ENCODE data around the gene FAM20B. TPM values are rescaled to one million over a fixed set of nuclear protein-coding genes. Genes with fewer than 3 reads are reported as not detected.

Gene FAM20B
- total and polyA plus RNA-seq, 2 donors (not counting 1 experiment from before 2014, with no cell fraction given) = 5.2 to 32.8 TPM

DNA sequence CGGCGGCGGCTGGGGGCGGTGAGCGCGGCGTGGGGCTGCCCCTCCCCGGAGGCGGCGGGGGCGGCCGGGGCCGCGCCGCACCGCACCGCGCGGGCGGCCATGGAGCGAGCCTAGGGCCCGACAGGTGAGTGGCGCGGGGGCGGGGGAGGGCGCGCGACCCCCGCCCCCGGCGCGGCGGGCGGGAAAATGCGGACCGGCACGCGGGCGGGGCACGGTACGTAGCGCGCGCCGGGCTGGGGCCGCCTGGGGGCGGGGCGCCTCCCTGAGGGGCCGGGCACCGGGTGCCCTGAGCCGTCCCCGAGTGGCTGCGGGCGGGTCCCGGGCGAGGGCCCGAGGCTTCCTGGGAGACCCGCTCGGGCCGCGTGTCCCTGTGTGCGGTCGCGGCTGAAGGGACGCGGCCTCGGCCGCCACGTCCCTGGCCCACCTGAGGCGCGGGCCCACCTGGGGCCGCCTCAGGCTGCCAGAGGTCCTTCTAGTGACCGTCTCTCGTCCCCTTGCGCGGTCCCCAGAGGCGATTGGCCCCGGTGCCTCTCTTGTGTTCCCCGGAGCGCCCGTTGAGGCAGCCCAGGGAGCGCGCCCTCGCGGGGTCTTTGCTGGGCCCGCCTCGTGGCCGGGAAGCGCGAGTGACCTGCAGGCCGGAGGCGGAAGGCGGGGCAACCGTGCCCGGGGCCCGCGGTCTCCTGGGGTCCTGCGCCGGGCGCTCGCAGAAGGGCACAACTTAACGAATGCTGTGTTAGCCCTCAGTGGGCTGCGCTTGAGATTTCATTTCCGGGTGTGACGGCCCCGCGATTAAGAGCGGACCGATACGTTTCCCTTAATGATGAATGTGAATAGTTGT lies 500 bp downstream of the FAM20B start:
- TF ChIP-seq EZH2 (IDR thresholded peaks at IDR 0.05; ENCODE audit: borderline replicate concordance, insufficient read depth, low read depth, low read length, poor library complexity, severe bottlenecking) = no peak
- TF ChIP-seq, protein P1, sequence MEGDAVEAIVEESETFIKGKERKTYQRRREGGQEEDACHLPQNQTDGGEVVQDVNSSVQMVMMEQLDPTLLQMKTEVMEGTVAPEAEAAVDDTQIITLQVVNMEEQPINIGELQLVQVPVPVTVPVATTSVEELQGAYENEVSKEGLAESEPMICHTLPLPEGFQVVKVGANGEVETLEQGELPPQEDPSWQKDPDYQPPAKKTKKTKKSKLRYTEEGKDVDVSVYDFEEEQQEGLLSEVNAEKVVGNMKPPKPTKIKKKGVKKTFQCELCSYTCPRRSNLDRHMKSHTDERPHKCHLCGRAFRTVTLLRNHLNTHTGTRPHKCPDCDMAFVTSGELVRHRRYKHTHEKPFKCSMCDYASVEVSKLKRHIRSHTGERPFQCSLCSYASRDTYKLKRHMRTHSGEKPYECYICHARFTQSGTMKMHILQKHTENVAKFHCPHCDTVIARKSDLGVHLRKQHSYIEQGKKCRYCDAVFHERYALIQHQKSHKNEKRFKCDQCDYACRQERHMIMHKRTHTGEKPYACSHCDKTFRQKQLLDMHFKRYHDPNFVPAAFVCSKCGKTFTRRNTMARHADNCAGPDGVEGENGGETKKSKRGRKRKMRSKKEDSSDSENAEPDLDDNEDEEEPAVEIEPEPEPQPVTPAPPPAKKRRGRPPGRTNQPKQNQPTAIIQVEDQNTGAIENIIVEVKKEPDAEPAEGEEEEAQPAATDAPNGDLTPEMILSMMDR (IDR thresholded peaks at IDR 0.05) = no peak
- H3K9me3 Mint-ChIP-seq (ENCODE audit: insufficient read depth) = no peaks in the 10 kb centered on the region
- peaks cover 29 to 42% of the 10 kb centered on the region in 2 donors for H3K4me1 ChIP-seq (ENCODE audit: control insufficient read depth in 2 of 2, insufficient read depth in 2 of 2, low read length in 2 of 2)
- peak overlapping the region; percentile 92 to 95 for H3K27ac ChIP-seq (ENCODE audit: low read length in 2 of 2)
- ATAC-seq (ENCODE audit: low read depth) = peak; percentile 80
- H3K9me3 ChIP-seq (ENCODE audit: control extremely low read depth in 1 of 3, control insufficient read depth in 2 of 3, insufficient read depth in 1 of 3, low read length in 2 of 3) = peaks cover 0 to 4% (median 0%) of the 10 kb centered on the region in 3 donors
- H3K27ac Mint-ChIP-seq = peak overlapping the region; percentile 95
- ChIA-PET POLR2A (interaction anchor here (2.3 kb wide), 1 partner anchor 55 kb away, joined by 7 read pairs; the partner anchor contains the start of gene TOR3A), CTCF (interaction anchor here (1.4 kb wide), 1 partner anchor 16 kb away, joined by 3 read pairs; no protein-coding TSS in a partner anchor)
- peak; percentile 89 for DNase-seq
- H3K27me3 Mint-ChIP-seq = no peaks in the 10 kb centered on the region
- H3K36me3 ChIP-seq (replicated peaks in 1 of 2; ENCODE audit: control extremely low read depth in 1 of 2, control insufficient read depth in 1 of 2, extremely low read depth in 1 of 2, insufficient read depth in 2 of 2, low read length in 1 of 2) = peaks cover 0 to 1% of the 10 kb centered on the region in 2 experiments
- under 1% methylated on average over 110 of the region's 110 CpGs for WGBS (ENCODE audit: insufficient coverage)
- peak overlapping the region; percentile 77 to 97 (median 87) for H3K4me3 ChIP-seq (ENCODE audit: control extremely low read depth in 1 of 5, extremely low read depth in 1 of 5, insufficient read depth in 1 of 5, low read depth in 2 of 5, low read length in 4 of 5)
- H4K20me1 ChIP-seq (ENCODE audit: control insufficient read depth, insufficient read depth, low read length, poor library complexity, severe bottlenecking) = peaks cover 4% of the 10 kb centered on the region
- peak overlapping the region; percentile 91 for H3K9ac ChIP-seq (ENCODE audit: low read length)
- no peaks in the 10 kb centered on the region for H3K27me3 ChIP-seq (replicated peaks in 1 of 4; ENCODE audit: control extremely low read depth in 1 of 4, control insufficient read depth in 3 of 4, insufficient read depth in 4 of 4, low read length in 3 of 4)
- H3K4me1 Mint-ChIP-seq = peaks cover 53% of the 10 kb centered on the region
- peak overlapping the region; percentile 97 for H3K4me3 Mint-ChIP-seq
- intact Hi-C loops (cut with micrococcal nuclease) = loop anchor here (1.0 to 10.0 kb wide), 8 partner anchors 8 to 929 kb away; partner anchors contain the start of genes ABL2, CEP350, RALGPS2 and SOAT1
- H3K79me2 ChIP-seq (ENCODE audit: control insufficient read depth, insufficient read depth, low read length) = peaks cover 46% of the 10 kb centered on the region
- H2AFZ ChIP-seq (ENCODE audit: insufficient read depth, low read depth, low read length, poor library complexity, severe bottlenecking) = peak overlapping the region; percentile 74
- peak overlapping the region; percentile 87 for H3K4me2 ChIP-seq (replicated peaks; ENCODE audit: low read depth, low read length, poor library complexity, severe bottlenecking)

Data from B cell (primary cell).